PC-3 (cell line): ENCODE measurements around the gene PPP1R16B. TPM values are rescaled to one million over a fixed set of nuclear protein-coding genes. Genes with fewer than 3 reads are reported as not detected.

Source experiments
- ATAC-seq: fragments of 200-7000 bp; cut with Tn5 transposase; 2 replicates; pipeline ENCODE4 v1.9.1; 2020; ENCODE audit warnings: mild to moderate bottlenecking, moderate library complexity
- BruUV-seq: library from RNA; stranded (reverse); fragments of 400-500 nt; replicated peaks from 2 replicates; lab custom pipeline; 2021; lab: Mats Ljungman, UMichigan
- CTCF ChIA-PET: fragments of 300-600 bp; sonication (Branson Sonifier 250); formaldehyde crosslinking; loops from one replicate; lab custom pipeline; 2022; ENCODE audit warnings: antibody characterized with exemption; lab: Charles Lee
- POLR2A ChIA-PET: fragments of 300-600 bp; sonication (Branson Sonifier 250); formaldehyde crosslinking; loops from one replicate; lab custom pipeline; 2022; ENCODE audit warnings: antibody characterized with exemption; ENCODE audit not compliant: unreplicated experiment; lab: Charles Lee
- DNase-seq: peaks from one replicate; pipeline ENCODE4 v3.0.0-alpha.2; 2015
- H2AFZ ChIP-seq: fragments of 300-600 bp; sonication (generic); 2 replicates; pipeline ENCODE4 v1.6.0; 2016; ENCODE audit warnings: antibody characterized with exemption, low read length
- H3F3A ChIP-seq: fragments of 300-600 bp; sonication (generic); one replicate; pipeline ENCODE4 v1.6.0; 2017; ENCODE audit warnings: antibody characterized with exemption, low read length, control low read depth, mild to moderate bottlenecking; ENCODE audit not compliant: unreplicated experiment
- H3K27ac ChIP-seq: fragments of 300-600 bp; sonication (generic); 2 replicates; pipeline ENCODE4 v1.5.1; 2016; ENCODE audit warnings: mild to moderate bottlenecking, low read length
- H3K27me3 ChIP-seq: fragments of 300-600 bp; sonication (generic); 2 replicates; pipeline ENCODE4 v1.6.1; 2016; ENCODE audit warnings: low read length, mixed read lengths
- H3K36me3 ChIP-seq: fragments of 300-600 bp; sonication (generic); 2 replicates; pipeline ENCODE4 v1.6.1; 2016; ENCODE audit warnings: low read depth, mixed run types, low read length, mixed read lengths
- H3K4me1 ChIP-seq: fragments of 300-600 bp; sonication (generic); 2 replicates; pipeline ENCODE4 v1.5.1; 2016; ENCODE audit warnings: low read length; ENCODE audit not compliant: insufficient read depth
- H3K4me2 ChIP-seq: fragments of 300-600 bp; sonication (generic); 2 replicates; pipeline ENCODE4 v1.6.0; 2016; ENCODE audit warnings: low read length
- H3K4me3 ChIP-seq: fragments of 300-600 bp; sonication (generic); 2 replicates; pipeline ENCODE4 v1.5.1; 2016; ENCODE audit warnings: mild to moderate bottlenecking, low read length, mixed read lengths
- H3K79me2 ChIP-seq: fragments of 300-600 bp; sonication (generic); 2 replicates; pipeline ENCODE4 v1.6.1; 2017; ENCODE audit warnings: low read length, mixed read lengths
- H3K9ac ChIP-seq: fragments of 300-600 bp; sonication (generic); 2 replicates; pipeline ENCODE4 v1.6.0; 2016; ENCODE audit warnings: mild to moderate bottlenecking, low read length
- H3K9me2 ChIP-seq: fragments of 300-600 bp; sonication (generic); replicated peaks from 2 replicates; pipeline ENCODE4 v1.6.1; 2016; ENCODE audit warnings: mixed run types, low read length, mixed read lengths
- H3K9me3 ChIP-seq: fragments of 300-600 bp; sonication (generic); 2 replicates; pipeline ENCODE4 v1.6.1; 2016; ENCODE audit warnings: low read length, mixed read lengths
- H4K20me1 ChIP-seq: fragments of 300-600 bp; sonication (generic); 2 replicates; pipeline ENCODE4 v1.6.1; 2016; ENCODE audit warnings: low read length, mixed read lengths
- CTCF ChIP-seq: fragments of 300-600 bp; sonication (generic); conservative IDR thresholded peaks from 2 replicates; pipeline ENCODE4 v1.5.1; 2017; ENCODE audit warnings: antibody characterized with exemption, low read depth, mild to moderate bottlenecking, low read length
- EZH2 ChIP-seq: fragments of 300-600 bp; sonication (generic); IDR thresholded peaks from one replicate; pipeline ENCODE4 v1.6.1; 2017; ENCODE audit warnings: antibody characterized with exemption, mild to moderate bottlenecking, low read length; ENCODE audit not compliant: unreplicated experiment
- EZH2phosphoT487 ChIP-seq: fragments of 300-600 bp; sonication (generic); IDR thresholded peaks from 2 replicates; pipeline ENCODE4 v1.6.1; 2018; ENCODE audit warnings: mild to moderate bottlenecking, antibody characterized with exemption, low read length, borderline replicate concordance
- intact Hi-C: fragments of 100-400 bp; cut with micrococcal nuclease; formaldehyde crosslinking; loops from 2 replicates; pipeline ENCODE4 v1.9.0; 2023
- total RNA-seq: library from RNA; depleted of rRNA; stranded (reverse); fragments of >200 nt; gene quantifications from 2 replicates; pipeline ENCODE4 v1.2.3, GENCODE V29; 2014

PPP1R16B gene
- total RNA-seq, 1 experiment from 2014 or later: 0.04 TPM

- ChIA-PET POLR2A (interaction anchor here (0.6 kb wide), 1 partner anchor 287 kb away, joined by 5 read pairs; no protein-coding TSS in a partner anchor), CTCF (interaction anchor here (0.6 to 1.0 kb wide), 2 partner anchors 12 to 13 kb away, joined by 4 read pairs; no protein-coding TSS in a partner anchor)
- no peaks in the 10 kb centered on the region for H3K9me3 ChIP-seq
- no TSS peak for BruUV-seq
- no peak overlapping the region for H3K9ac ChIP-seq
- H3K9me2 ChIP-seq: no peaks in the 10 kb centered on the region
- no peak overlapping the region for H2AFZ ChIP-seq
- peak overlapping the region; percentile 31 for H3K27ac ChIP-seq
- 0 out of 2 replicates have a peak, but pooled peaks have one; percentile 48 for TF ChIP-seq EZH2phosphoT487
- no peak for TF ChIP-seq EZH2
- H3F3A ChIP-seq: no peaks in the 10 kb centered on the region
- peak overlapping the region; percentile 60 for H3K4me2 ChIP-seq
- ATAC-seq: peak; percentile 100
- H3K27me3 ChIP-seq: no peaks in the 10 kb centered on the region
- DNase-seq: peak; percentile 88
- H3K4me3 ChIP-seq: no peak overlapping the region
- peaks cover 17% of the 10 kb centered on the region for H3K4me1 ChIP-seq
- no peaks in the 10 kb centered on the region for H3K79me2 ChIP-seq
- peaks cover 29% of the 10 kb centered on the region for H3K36me3 ChIP-seq
- H4K20me1 ChIP-seq: no peaks in the 10 kb centered on the region
- intact Hi-C loops: no loop called here
These were observed 40.8 kb upstream of the PPP1R16B start for GRCh38 chr20:38764567-38765318.

GRCh38 chr20:38766071-38766470, 39.4 kb upstream of the PPP1R16B start:
- POLR2A ChIA-PET: no interaction called here
- no peak overlapping the region for H2AFZ ChIP-seq
- H3K9me2 ChIP-seq: no peaks in the 10 kb centered on the region
- no peak for ATAC-seq
- H3K36me3 ChIP-seq: peaks cover 28% of the 10 kb centered on the region
- no peaks in the 10 kb centered on the region for H3K79me2 ChIP-seq
- no peaks in the 10 kb centered on the region for H3K27me3 ChIP-seq
- peaks cover 17% of the 10 kb centered on the region for H3K4me1 ChIP-seq
- H3K4me3 ChIP-seq: no peak overlapping the region
- no peak overlapping the region for H3K9ac ChIP-seq
- intact Hi-C loops: no loop called here
- H3K9me3 ChIP-seq: no peaks in the 10 kb centered on the region
- BruUV-seq: no TSS peak
- no peak for DNase-seq
- CTCF ChIA-PET: no interaction called here
- H3K4me2 ChIP-seq: no peak overlapping the region
- H3F3A ChIP-seq: no peaks in the 10 kb centered on the region
- no peaks in the 10 kb centered on the region for H4K20me1 ChIP-seq
- TF ChIP-seq CTCF: no peak
- no peak for TF ChIP-seq EZH2
- TF ChIP-seq EZH2phosphoT487: no peak
- H3K27ac ChIP-seq: no peak overlapping the region

GRCh38 chr20:38769376-38770295, 35.9 kb upstream of the PPP1R16B start:
- CTCF ChIA-PET: no interaction called here
- Histone ChIP-seq H4K20me1 (no peaks in the 10 kb centered on the region), H3K9ac (no peak overlapping the region), H2AFZ (no peak overlapping the region), H3K79me2 (no peaks in the 10 kb centered on the region), H3K9me2 (no peaks in the 10 kb centered on the region), H3K4me3 (no peak overlapping the region), H3K4me2 (no peak overlapping the region), H3K36me3 (peaks cover 35% of the 10 kb centered on the region), H3F3A (no peaks in the 10 kb centered on the region), H3K9me3 (no peaks in the 10 kb centered on the region), H3K4me1 (peaks cover 8% of the 10 kb centered on the region), H3K27me3 (no peaks in the 10 kb centered on the region), H3K27ac (no peak overlapping the region)
- TF ChIP-seq CTCF (no peak), EZH2phosphoT487 (no peak), EZH2 (no peak)
- DNase-seq (no peak), ATAC-seq (no peak)
- intact Hi-C loops: no loop called here
- POLR2A ChIA-PET: no interaction called here
- BruUV-seq: no TSS peak
